ENCODE data around the gene ADARB2. TPM values are rescaled to one million over a fixed set of nuclear protein-coding genes. Genes with fewer than 3 reads are reported as not detected.

The ADARB2 gene
- total and polyA plus RNA-seq, 2 experiments from 2014 or later: 2.0 to 5.0 TPM

DNA sequence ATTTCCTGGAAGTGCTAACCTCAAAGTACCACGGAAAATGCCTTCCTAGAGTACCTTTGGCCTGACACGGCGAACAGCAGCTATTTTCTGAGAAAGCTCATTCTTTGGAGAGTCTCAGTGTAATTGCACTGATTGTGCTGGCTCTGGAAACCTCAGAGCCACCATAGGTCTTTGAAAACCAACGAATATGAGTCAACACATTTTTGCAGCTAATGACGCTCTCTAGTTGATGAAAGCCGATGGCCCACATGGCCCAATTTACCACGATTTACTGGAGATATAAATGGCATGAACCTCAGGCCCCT is 187.1 kb downstream of the ADARB2 start:
- no peak overlapping the region for H3K4me3 Mint-ChIP-seq
- no peaks in the 10 kb centered on the region for H3K27me3 ChIP-seq (ENCODE audit: insufficient read depth)

DNA sequence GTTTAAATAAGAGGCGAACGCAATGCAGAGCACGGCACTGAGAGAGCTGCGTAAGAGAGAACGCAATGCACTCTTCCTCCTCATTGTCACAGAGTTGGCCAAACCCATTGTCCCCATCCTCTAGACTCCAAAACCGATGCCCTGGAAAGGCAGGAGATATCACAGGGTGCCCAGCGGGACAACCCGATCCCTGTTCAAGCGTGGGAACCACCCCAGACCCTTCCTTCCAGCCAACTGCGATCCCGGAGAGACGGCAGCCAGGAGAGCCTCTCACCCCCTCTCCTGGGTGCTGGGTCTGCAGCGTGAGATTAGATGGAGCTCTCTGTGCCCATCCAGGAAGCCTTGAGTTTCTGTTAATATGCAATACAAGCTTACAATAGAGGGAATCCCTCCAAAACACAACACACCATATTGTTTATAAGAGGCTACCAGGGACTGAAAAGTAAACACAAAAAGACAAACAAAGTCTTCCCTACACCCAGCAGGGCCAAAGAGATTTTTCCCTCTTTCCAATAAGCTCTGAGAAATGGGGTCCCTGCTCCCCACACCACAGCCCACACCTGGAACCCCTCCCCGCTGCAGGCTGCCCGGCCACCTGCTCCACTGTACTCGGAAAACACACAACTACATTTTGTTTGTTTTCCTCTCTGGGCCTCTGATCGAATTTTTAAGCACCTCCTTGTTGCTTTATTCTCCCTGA is 187.6 kb downstream of the ADARB2 start:
- H2AFZ ChIP-seq: no peak overlapping the region
- H4K20me1 ChIP-seq (replicated peaks; ENCODE audit: insufficient read depth): no peaks in the 10 kb centered on the region
- Mint-ChIP-seq H3K27me3 (ENCODE audit: insufficient read depth, low read depth, poor library complexity) (peaks cover 16% of the 10 kb centered on the region), H3K4me1 (peaks cover 9% of the 10 kb centered on the region; the same call in 2 of the 3 replicates), H3K36me3 (ENCODE audit: low read depth) (peaks cover 8% of the 10 kb centered on the region; the same call in 2 of the 3 replicates), H3K27ac (no peak overlapping the region; the same call in 1 of the 2 replicates), H3K4me3 (no peak overlapping the region), H3K9me3 (peaks cover 11% of the 10 kb centered on the region)
- ATAC-seq: no peak
- no peaks in the 10 kb centered on the region for H3K79me2 ChIP-seq (replicated peaks; ENCODE audit: insufficient read depth)
- H3K27ac ChIP-seq (ENCODE audit: low read depth): no peak overlapping the region
- no peak overlapping the region for H3K4me3 ChIP-seq
- no peaks in the 10 kb centered on the region for H3F3A ChIP-seq (replicated peaks; ENCODE audit: low read depth)
- DNase-seq (ENCODE audit: low spot score): no peak
- H3K36me3 ChIP-seq (ENCODE audit: insufficient read depth): no peaks in the 10 kb centered on the region
- no peak overlapping the region for H3K4me2 ChIP-seq
- H3K4me1 ChIP-seq (ENCODE audit: insufficient read depth): no peaks in the 10 kb centered on the region
- no peaks in the 10 kb centered on the region for H3K27me3 ChIP-seq (ENCODE audit: insufficient read depth)
- H3K9me2 ChIP-seq (ENCODE audit: insufficient read depth): no peaks in the 10 kb centered on the region
- TF ChIP-seq NANOG (IDR thresholded peaks at IDR 0.05; ENCODE audit: borderline replicate concordance): no peak
- TF ChIP-seq EZH2 (IDR thresholded peaks at IDR 0.05; ENCODE audit: low read depth, unreplicated experiment): no peak
- TF ChIP-seq, protein P1, sequence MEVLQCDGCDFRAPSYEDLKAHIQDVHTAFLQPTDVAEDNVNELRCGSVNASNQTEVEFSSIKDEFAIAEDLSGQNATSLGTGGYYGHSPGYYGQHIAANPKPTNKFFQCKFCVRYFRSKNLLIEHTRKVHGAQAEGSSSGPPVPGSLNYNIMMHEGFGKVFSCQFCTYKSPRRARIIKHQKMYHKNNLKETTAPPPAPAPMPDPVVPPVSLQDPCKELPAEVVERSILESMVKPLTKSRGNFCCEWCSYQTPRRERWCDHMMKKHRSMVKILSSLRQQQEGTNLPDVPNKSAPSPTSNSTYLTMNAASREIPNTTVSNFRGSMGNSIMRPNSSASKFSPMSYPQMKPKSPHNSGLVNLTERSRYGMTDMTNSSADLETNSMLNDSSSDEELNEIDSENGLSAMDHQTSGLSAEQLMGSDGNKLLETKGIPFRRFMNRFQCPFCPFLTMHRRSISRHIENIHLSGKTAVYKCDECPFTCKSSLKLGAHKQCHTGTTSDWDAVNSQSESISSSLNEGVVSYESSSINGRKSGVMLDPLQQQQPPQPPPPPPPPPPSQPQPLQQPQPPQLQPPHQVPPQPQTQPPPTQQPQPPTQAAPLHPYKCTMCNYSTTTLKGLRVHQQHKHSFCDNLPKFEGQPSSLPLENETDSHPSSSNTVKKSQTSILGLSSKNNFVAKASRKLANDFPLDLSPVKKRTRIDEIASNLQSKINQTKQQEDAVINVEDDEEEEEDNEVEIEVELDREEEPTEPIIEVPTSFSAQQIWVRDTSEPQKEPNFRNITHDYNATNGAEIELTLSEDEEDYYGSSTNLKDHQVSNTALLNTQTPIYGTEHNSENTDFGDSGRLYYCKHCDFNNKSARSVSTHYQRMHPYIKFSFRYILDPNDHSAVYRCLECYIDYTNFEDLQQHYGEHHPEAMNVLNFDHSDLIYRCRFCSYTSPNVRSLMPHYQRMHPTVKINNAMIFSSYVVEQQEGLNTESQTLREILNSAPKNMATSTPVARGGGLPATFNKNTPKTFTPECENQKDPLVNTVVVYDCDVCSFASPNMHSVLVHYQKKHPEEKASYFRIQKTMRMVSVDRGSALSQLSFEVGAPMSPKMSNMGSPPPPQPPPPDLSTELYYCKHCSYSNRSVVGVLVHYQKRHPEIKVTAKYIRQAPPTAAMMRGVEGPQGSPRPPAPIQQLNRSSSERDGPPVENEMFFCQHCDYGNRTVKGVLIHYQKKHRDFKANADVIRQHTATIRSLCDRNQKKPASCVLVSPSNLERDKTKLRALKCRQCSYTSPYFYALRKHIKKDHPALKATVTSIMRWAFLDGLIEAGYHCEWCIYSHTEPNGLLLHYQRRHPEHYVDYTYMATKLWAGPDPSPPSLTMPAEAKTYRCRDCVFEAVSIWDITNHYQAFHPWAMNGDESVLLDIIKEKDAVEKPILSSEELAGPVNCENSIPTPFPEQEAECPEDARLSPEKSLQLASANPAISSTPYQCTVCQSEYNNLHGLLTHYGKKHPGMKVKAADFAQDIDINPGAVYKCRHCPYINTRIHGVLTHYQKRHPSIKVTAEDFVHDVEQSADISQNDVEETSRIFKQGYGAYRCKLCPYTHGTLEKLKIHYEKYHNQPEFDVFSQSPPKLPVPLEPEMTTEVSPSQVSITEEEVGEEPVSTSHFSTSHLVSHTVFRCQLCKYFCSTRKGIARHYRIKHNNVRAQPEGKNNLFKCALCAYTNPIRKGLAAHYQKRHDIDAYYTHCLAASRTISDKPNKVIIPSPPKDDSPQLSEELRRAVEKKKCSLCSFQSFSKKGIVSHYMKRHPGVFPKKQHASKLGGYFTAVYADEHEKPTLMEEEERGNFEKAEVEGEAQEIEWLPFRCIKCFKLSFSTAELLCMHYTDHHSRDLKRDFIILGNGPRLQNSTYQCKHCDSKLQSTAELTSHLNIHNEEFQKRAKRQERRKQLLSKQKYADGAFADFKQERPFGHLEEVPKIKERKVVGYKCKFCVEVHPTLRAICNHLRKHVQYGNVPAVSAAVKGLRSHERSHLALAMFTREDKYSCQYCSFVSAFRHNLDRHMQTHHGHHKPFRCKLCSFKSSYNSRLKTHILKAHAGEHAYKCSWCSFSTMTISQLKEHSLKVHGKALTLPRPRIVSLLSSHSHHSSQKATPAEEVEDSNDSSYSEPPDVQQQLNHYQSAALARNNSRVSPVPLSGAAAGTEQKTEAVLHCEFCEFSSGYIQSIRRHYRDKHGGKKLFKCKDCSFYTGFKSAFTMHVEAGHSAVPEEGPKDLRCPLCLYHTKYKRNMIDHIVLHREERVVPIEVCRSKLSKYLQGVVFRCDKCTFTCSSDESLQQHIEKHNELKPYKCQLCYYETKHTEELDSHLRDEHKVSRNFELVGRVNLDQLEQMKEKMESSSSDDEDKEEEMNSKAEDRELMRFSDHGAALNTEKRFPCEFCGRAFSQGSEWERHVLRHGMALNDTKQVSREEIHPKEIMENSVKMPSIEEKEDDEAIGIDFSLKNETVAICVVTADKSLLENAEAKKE (CRISPR knock-in tag; IDR thresholded peaks at IDR 0.05): no peak
- TF ChIP-seq JUNB (IDR thresholded peaks at IDR 0.05; ENCODE audit: unreplicated experiment): no peak
- TF ChIP-seq ZNF331 (CRISPR knock-in tag; IDR thresholded peaks at IDR 0.05; ENCODE audit: low read depth): no peak
- TF ChIP-seq CREB1 (CRISPR knock-in tag; IDR thresholded peaks at IDR 0.05; ENCODE audit: low read depth): no peak
- no peak for TF ChIP-seq ETS1 (IDR thresholded peaks at IDR 0.05)
- no peak for TF ChIP-seq POLR2AphosphoS5 (IDR thresholded peaks at IDR 0.05; ENCODE audit: low read depth)
- no peak for TF ChIP-seq ZNF114 (CRISPR knock-in tag; IDR thresholded peaks at IDR 0.05)
- TF ChIP-seq, protein P2, sequence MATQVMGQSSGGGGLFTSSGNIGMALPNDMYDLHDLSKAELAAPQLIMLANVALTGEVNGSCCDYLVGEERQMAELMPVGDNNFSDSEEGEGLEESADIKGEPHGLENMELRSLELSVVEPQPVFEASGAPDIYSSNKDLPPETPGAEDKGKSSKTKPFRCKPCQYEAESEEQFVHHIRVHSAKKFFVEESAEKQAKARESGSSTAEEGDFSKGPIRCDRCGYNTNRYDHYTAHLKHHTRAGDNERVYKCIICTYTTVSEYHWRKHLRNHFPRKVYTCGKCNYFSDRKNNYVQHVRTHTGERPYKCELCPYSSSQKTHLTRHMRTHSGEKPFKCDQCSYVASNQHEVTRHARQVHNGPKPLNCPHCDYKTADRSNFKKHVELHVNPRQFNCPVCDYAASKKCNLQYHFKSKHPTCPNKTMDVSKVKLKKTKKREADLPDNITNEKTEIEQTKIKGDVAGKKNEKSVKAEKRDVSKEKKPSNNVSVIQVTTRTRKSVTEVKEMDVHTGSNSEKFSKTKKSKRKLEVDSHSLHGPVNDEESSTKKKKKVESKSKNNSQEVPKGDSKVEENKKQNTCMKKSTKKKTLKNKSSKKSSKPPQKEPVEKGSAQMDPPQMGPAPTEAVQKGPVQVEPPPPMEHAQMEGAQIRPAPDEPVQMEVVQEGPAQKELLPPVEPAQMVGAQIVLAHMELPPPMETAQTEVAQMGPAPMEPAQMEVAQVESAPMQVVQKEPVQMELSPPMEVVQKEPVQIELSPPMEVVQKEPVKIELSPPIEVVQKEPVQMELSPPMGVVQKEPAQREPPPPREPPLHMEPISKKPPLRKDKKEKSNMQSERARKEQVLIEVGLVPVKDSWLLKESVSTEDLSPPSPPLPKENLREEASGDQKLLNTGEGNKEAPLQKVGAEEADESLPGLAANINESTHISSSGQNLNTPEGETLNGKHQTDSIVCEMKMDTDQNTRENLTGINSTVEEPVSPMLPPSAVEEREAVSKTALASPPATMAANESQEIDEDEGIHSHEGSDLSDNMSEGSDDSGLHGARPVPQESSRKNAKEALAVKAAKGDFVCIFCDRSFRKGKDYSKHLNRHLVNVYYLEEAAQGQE (IDR thresholded peaks at IDR 0.05; ENCODE audit: unreplicated experiment): no peak

More for the DNA sequence above, 187.1 kb downstream of the ADARB2 start:
- no peak for ATAC-seq
- H4K20me1 ChIP-seq (replicated peaks; ENCODE audit: insufficient read depth): no peaks in the 10 kb centered on the region
- no peaks in the 10 kb centered on the region for H3K36me3 ChIP-seq (ENCODE audit: insufficient read depth)
- no peak for TF ChIP-seq EZH2 (IDR thresholded peaks at IDR 0.05; ENCODE audit: low read depth, unreplicated experiment)
- H3K79me2 ChIP-seq (replicated peaks; ENCODE audit: insufficient read depth): no peaks in the 10 kb centered on the region
- H3K9me2 ChIP-seq (ENCODE audit: insufficient read depth): no peaks in the 10 kb centered on the region
- Mint-ChIP-seq H3K27me3 (ENCODE audit: insufficient read depth, low read depth, poor library complexity) (peaks cover 16% of the 10 kb centered on the region), H3K4me1 (peaks cover 9% of the 10 kb centered on the region; the same call in 2 of the 3 replicates), H3K9me3 (peaks cover 11% of the 10 kb centered on the region), H3K36me3 (ENCODE audit: low read depth) (peaks cover 8% of the 10 kb centered on the region; the same call in 2 of the 3 replicates), H3K27ac (no peak overlapping the region)
- H2AFZ ChIP-seq: no peak overlapping the region
- DNase-seq (ENCODE audit: low spot score): no peak
- no peak overlapping the region for H3K4me2 ChIP-seq
- H3K4me1 ChIP-seq (ENCODE audit: insufficient read depth): no peaks in the 10 kb centered on the region
- H3K27ac ChIP-seq (ENCODE audit: low read depth): no peak overlapping the region
- no peaks in the 10 kb centered on the region for H3F3A ChIP-seq (replicated peaks; ENCODE audit: low read depth)
- no peak overlapping the region for H3K4me3 ChIP-seq
